Caco-2 (cell line): ENCODE measurements around the gene CRTC1. TPM values are rescaled to one million over a fixed set of nuclear protein-coding genes. Genes with fewer than 3 reads are reported as not detected.

Experiments
- BruUV-seq: library from RNA; stranded (reverse); fragments of 400-500 nt; replicated peaks from 2 replicates; lab custom pipeline; 2021; lab: Mats Ljungman, UMichigan
- CTCF ChIA-PET: fragments of 300-600 bp; sonication (Branson Sonifier 250); formaldehyde crosslinking; loops from one replicate; lab custom pipeline; 2022; ENCODE audit warnings: antibody characterized with exemption; lab: Charles Lee
- POLR2A ChIA-PET: fragments of 300-600 bp; sonication (Branson Sonifier 250); formaldehyde crosslinking; loops from one replicate; lab custom pipeline; 2022; ENCODE audit warnings: antibody characterized with exemption; lab: Charles Lee
- DNase-seq, 2 experiments: peaks; one replicate each; pipeline versions ENCODE4 v3.0.0 to v3.0.0-alpha.2; 2020 to 2022
- H3K27me3 ChIP-seq: replicated peaks from 2 replicates; pipeline ENCODE4 v1.6.0; 2011; ENCODE audit warnings: low read length; ENCODE audit not compliant: control insufficient read depth, insufficient read depth
- H3K36me3 ChIP-seq: 2 replicates; pipeline ENCODE4 v1.5.1; 2011; ENCODE audit warnings: low read length; ENCODE audit not compliant: control insufficient read depth, insufficient read depth
- H3K4me1 ChIP-seq: fragments of 250-450 bp; sonication (Bioruptor Pico); 2 replicates; pipeline ENCODE4 v1.5.1; 2020; ENCODE audit warnings: mild to moderate bottlenecking
- H3K4me3 ChIP-seq: 2 replicates; pipeline ENCODE4 v1.5.1; 2011; ENCODE audit warnings: low read depth, mild to moderate bottlenecking, control low read depth, low read length
- H3K9me3 ChIP-seq: fragments of 250-450 bp; sonication (Bioruptor Pico); 2 replicates; pipeline ENCODE4 v1.5.1; 2020; ENCODE audit warnings: mild to moderate bottlenecking, moderate library complexity
- H3K27ac Mint-ChIP-seq: one replicate; pipeline ENCODE4 v1.8.0; 2022; ENCODE audit warnings: mixed read lengths; ENCODE audit not compliant: unreplicated experiment
- H3K27me3 Mint-ChIP-seq: one replicate; pipeline ENCODE4 v1.8.0; 2022; ENCODE audit warnings: mixed read lengths; ENCODE audit not compliant: insufficient read depth, unreplicated experiment
- H3K36me3 Mint-ChIP-seq: one replicate; pipeline ENCODE4 v1.8.0; 2022; ENCODE audit warnings: mild to moderate bottlenecking, mixed read lengths; ENCODE audit not compliant: insufficient read depth, unreplicated experiment
- H3K4me1 Mint-ChIP-seq: one replicate; pipeline ENCODE4 v1.8.0; 2022; ENCODE audit warnings: low read depth, mixed read lengths; ENCODE audit not compliant: unreplicated experiment
- H3K4me3 Mint-ChIP-seq: one replicate; pipeline ENCODE4 v1.8.0; 2022; ENCODE audit warnings: mild to moderate bottlenecking, moderate library complexity, mixed read lengths; ENCODE audit not compliant: unreplicated experiment
- H3K9me3 Mint-ChIP-seq: one replicate; pipeline ENCODE4 v1.8.0; 2022; ENCODE audit warnings: mixed read lengths; ENCODE audit not compliant: unreplicated experiment
- intact Hi-C: fragments of 100-400 bp; cut with micrococcal nuclease; formaldehyde crosslinking; loops from one replicate; pipeline ENCODE4 v1.10.0; 2022; ENCODE audit not compliant: unreplicated experiment
- total RNA-seq: library from RNA; stranded (reverse); gene quantifications from 2 replicates; pipeline ENCODE4 v1.2.3, GENCODE V29; 2022
- TF ChIP-seq, protein P1 (sequence below), 2 experiments: fragments of 200-600 bp in 1 of 2; IDR thresholded peaks; 1 replicate in 1 of 2; 2 replicates in 1 of 2; pipeline versions ENCODE4 v1.5.1 to v1.8.0; 2011 to 2022; ENCODE audit warnings: antibody characterized with exemption in 1 of 2, control low read depth in 1 of 2, inconsistent platforms in 1 of 2, low read depth in 1 of 2, low read length in 1 of 2, mild to moderate bottlenecking in 1 of 2, moderate library complexity in 1 of 2; ENCODE audit not compliant: insufficient read depth in 1 of 2, severe bottlenecking in 1 of 2, unreplicated experiment in 1 of 2

The CRTC1 gene
- total RNA-seq, 1 experiment from 2014 or later = 13.8 TPM

DNA sequence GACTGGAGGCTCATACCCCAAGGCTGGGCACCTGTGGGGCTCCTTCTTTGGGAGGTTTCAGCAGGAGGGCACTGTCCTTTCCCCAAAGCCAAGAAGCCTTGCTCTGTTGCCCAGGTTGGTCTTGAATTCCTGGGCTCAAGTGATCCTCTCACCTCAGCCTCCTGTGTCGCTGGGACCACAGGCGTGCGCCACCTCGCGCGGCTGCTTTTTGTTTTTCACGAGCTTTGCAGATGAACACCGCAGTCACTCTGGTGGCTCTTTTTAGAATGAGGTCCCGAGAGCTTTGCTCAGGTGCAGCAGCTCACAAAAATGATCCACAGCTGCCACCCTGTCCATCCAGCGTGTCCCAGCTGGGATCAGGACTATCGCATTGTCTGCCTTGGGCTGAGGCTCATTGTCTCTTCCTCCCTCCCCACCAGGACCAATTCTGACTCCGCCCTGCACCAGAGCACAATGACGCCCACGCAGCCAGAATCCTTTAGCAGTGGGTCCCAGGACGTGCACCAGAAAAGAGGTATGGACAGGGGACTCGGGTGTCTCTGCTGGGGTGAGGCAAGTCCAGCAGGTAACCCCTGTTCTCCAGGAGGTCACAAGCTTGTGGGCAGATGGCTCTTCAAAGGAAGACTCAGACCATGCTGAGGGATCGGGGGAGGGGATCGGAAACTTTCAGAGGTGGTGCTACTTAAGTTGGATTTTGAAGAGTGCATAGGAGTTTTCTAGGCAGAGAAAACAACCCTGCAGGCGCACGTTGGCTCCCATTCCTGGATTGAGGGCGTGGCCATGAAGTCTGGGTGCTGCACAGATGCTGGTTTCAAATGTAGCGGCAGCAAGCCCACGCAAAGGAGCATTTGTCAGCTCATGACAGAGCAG is 66.1 kb downstream of the CRTC1 start:
- intact Hi-C loops = no loop called here
- ChIA-PET CTCF (no interaction called here), POLR2A (no interaction called here)
- no peak for DNase-seq
- TF ChIP-seq, protein P1, sequence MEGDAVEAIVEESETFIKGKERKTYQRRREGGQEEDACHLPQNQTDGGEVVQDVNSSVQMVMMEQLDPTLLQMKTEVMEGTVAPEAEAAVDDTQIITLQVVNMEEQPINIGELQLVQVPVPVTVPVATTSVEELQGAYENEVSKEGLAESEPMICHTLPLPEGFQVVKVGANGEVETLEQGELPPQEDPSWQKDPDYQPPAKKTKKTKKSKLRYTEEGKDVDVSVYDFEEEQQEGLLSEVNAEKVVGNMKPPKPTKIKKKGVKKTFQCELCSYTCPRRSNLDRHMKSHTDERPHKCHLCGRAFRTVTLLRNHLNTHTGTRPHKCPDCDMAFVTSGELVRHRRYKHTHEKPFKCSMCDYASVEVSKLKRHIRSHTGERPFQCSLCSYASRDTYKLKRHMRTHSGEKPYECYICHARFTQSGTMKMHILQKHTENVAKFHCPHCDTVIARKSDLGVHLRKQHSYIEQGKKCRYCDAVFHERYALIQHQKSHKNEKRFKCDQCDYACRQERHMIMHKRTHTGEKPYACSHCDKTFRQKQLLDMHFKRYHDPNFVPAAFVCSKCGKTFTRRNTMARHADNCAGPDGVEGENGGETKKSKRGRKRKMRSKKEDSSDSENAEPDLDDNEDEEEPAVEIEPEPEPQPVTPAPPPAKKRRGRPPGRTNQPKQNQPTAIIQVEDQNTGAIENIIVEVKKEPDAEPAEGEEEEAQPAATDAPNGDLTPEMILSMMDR (IDR thresholded peaks at IDR 0.05; ENCODE audit: insufficient read depth in 1 of 2, low read depth in 1 of 2, low read length in 1 of 2, severe bottlenecking in 1 of 2, unreplicated experiment in 1 of 2) = no peak
- H3K9me3 Mint-ChIP-seq = no peaks in the 10 kb centered on the region
- no TSS peak for BruUV-seq
- H3K27me3 Mint-ChIP-seq = no peaks in the 10 kb centered on the region
- no peaks in the 10 kb centered on the region for H3K36me3 Mint-ChIP-seq
- Histone ChIP-seq H3K4me1 (no peaks in the 10 kb centered on the region), H3K9me3 (no peaks in the 10 kb centered on the region), H3K4me3 (no peak overlapping the region), H3K36me3 (no peaks in the 10 kb centered on the region; the same call in 1 of the 2 replicates), H3K27me3 (no peaks in the 10 kb centered on the region)
- H3K27ac Mint-ChIP-seq = no peak overlapping the region
- no peak overlapping the region for H3K4me3 Mint-ChIP-seq
- no peaks in the 10 kb centered on the region for H3K4me1 Mint-ChIP-seq

DNA sequence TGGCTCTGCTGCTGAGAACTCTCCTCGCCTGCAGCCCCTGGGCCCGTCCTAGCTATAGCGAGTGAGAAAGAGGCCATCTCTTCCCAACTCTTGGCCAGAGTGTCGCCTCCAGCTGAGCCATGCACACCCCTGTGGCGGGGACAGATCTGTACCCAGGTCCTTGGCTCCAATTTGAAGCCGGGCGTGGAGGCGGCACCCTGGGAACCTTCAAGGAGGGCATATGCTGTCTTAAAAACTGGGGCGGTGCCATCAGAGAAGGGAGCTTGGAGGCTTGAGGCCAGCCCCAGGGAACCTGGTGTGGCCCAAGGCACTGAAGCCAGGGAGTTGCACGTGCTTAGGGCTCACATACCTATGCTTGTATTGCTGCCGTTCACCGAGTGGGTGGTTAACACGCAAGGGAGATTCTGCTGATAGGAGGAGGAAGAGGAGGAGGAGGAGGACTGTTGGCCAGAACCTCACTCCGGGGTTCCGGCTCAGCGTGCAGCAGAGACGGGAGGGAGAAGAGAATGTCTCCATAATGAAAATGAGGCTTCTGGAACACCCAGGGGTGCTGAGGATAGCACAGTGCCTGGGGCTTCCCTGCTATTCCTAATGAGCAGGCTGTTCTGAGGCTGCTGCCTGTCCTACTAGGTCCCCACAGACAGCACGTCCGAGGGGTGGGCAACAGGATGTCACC is 67.0 kb downstream of the CRTC1 start:
- Histone ChIP-seq H3K36me3 (no peaks in the 10 kb centered on the region; the same call in 1 of the 2 replicates), H3K4me1 (no peaks in the 10 kb centered on the region), H3K9me3 (no peaks in the 10 kb centered on the region), H3K4me3 (no peak overlapping the region), H3K27me3 (no peaks in the 10 kb centered on the region)
- Mint-ChIP-seq H3K9me3 (no peaks in the 10 kb centered on the region), H3K36me3 (no peaks in the 10 kb centered on the region), H3K27me3 (no peaks in the 10 kb centered on the region), H3K4me1 (no peaks in the 10 kb centered on the region), H3K27ac (no peak overlapping the region), H3K4me3 (no peak overlapping the region)
- no TSS peak for BruUV-seq
- POLR2A ChIA-PET = no interaction called here
- intact Hi-C loops = no loop called here
- CTCF ChIA-PET = no interaction called here
- TF ChIP-seq, protein P1 (IDR thresholded peaks at IDR 0.05; ENCODE audit: insufficient read depth in 1 of 2, low read depth in 1 of 2, low read length in 1 of 2, severe bottlenecking in 1 of 2, unreplicated experiment in 1 of 2) = no peak
- no peak for DNase-seq

DNA sequence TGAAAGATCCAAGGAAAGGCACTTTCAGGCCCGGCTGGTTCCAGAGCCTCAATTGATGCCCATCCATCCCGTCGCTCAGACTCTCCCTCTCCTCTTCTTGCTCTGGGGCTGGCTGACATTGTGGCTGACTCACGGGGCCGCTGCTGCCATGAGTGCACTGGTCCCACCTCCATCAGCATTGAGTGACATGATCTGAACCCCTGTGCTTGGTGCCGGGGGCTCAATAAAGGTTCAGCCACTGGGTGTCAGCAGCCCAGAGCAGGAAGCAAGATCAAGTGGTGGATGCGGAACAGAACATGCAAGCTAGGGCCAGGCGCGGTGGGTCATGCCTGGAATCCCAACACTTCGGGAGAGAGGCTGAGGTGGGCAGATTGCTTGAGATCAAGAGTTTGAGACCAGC is 68.1 kb downstream of the CRTC1 start:
- H3K27me3 Mint-ChIP-seq = no peaks in the 10 kb centered on the region
- no TSS peak for BruUV-seq
- no peaks in the 10 kb centered on the region for H3K36me3 Mint-ChIP-seq
- no peaks in the 10 kb centered on the region for H3K4me1 ChIP-seq
- no peaks in the 10 kb centered on the region for H3K9me3 ChIP-seq
- intact Hi-C loops = no loop called here
- H3K27me3 ChIP-seq = no peaks in the 10 kb centered on the region
- ChIA-PET POLR2A (no interaction called here), CTCF (no interaction called here)
- H3K4me3 Mint-ChIP-seq = no peak overlapping the region
- H3K36me3 ChIP-seq = no peaks in the 10 kb centered on the region; the same call in 1 of the 2 replicates
- no peaks in the 10 kb centered on the region for H3K4me1 Mint-ChIP-seq
- no peak overlapping the region for H3K4me3 ChIP-seq
- TF ChIP-seq, protein P1 (IDR thresholded peaks at IDR 0.05; ENCODE audit: insufficient read depth in 1 of 2, low read depth in 1 of 2, low read length in 1 of 2, severe bottlenecking in 1 of 2, unreplicated experiment in 1 of 2) = no peak
- H3K27ac Mint-ChIP-seq = no peak overlapping the region
- DNase-seq = no peak
- H3K9me3 Mint-ChIP-seq = no peaks in the 10 kb centered on the region
